ENCODE data around the gene ZNF212.
"Not testable (repeated sequence)": the region's sequence is repeated elsewhere in the genome, so short reads cannot be mapped to it uniquely, and the experiment has no call there.

ZNF212 gene

DNA sequence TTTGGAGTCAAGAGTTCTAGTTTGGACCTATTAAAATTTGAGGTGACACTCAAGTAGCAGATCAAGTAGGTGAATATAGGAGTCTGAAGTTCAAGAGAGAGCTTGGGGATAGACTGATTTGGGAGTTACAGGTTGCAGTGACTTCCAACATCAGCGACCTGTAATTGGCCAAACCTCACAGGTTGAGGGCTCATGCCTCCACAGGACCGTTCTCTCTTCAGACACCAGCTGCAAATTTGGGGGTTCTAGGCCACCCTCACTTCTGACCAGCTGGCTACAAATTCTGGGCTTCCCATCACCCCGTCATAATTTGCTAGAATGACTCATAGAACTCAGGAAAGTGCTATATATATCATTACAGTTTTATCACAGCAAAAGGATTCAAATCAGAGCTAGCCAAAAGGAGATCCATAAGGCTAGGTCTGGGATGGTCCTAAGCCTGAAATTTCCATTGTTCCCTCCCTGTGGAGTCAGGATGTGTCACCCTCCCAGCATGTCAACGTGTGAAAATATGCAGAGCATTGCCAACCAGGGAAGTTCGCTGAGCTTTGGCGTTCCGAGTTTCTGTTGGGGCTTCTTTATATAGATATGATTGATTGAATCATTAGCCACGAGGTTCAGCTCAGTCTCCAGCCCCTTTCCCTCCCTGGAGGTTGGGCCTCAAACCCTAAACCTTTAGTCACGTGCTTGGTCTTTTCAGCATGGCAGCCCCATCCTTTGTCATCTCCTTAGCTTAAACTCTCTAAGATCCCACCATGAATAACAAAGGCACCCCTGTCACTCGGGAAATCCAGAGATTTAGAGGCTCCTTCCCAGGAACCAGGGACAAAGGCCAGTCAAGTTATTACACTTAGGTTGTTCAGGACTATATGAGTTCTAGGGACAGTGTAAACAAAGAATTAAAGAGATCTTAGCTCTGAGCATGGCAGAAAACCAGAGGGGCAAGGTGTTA, 20.7 kb upstream of the ZNF212 start:
- no peak for DNase-seq (ENCODE audit: low read depth in 3 of 3)

DNA sequence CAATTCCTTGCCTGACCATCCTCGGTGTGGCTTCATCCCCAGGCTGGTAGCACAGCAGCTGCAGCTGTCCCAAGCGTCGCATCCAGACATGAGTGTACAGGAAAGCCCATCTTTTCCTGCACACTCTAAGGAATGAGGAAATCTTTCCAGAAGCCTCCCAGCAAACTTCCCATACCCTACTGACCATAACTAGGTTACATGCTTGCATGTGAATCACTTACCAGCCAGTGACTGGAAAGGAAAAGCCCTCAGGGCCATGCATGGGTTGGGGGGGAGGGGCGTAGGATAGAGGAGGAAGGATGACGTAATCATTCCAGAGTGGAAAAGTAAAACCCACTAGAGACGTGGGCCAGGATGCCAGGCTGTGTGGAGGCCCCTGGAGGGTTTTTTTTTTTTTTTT, 18.9 kb upstream of the ZNF212 start:
- DNase-seq (ENCODE audit: low read depth in 3 of 3): no peak

GRCh38 chr7:149223176-149223575, 16.3 kb upstream of the ZNF212 start:
- DNase-seq (ENCODE audit: low read depth in 3 of 3): no peak

GRCh38 chr7:149223761-149224160, 15.7 kb upstream of the ZNF212 start:
- DNase-seq (ENCODE audit: low read depth in 3 of 3): no peak

GRCh38 chr7:149224352-149224751, 15.1 kb upstream of the ZNF212 start:
- no peak for DNase-seq (ENCODE audit: low read depth in 3 of 3)

DNA sequence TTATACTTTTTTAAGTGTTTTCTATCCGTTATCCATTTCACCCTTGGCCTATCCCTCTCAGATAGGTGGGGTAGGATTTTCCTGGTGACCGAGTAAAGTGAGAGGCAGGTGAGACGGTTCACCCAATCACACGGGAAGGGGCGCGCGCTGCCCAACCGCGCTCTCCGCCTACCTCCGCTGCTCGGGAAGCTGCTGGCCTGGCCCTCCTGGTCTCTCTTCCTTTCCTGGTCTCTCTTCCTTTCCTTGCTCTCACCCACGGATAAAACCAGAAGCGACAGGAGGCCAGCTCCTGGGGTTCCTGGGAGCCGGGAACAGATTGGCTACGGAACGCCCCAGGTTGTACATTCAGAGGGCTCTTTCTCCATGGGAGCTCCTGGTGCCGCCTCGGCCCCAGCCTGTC, 14.3 kb upstream of the ZNF212 start:
- DNase-seq (ENCODE audit: low read depth in 3 of 3): no peak

DNA sequence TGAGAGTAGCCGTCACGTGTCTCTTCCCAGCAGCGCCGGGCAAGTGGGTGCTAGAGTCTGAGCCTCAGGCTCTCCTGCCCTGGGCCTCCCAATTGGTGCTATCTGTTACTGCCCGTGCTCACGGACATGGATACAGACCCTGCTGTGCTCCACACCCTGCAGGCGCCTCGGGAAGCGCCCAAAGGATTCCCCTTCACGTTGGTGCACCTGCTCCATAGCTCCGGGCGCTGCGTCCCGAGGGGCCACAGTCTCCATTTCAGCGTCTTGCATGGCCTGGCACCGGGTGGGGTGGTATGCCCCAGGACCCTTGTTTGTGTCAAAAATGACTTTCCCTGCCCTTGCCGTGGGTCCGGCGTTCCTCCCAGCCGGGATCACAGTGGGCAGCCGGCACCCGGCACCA, 13.8 kb upstream of the ZNF212 start:
- no peak for DNase-seq (ENCODE audit: low read depth in 3 of 3)

GRCh38 chr7:149226366-149226765, 13.1 kb upstream of the ZNF212 start:
- not testable (repeated sequence) for DNase-seq (ENCODE audit: low read depth in 3 of 3)

DNA sequence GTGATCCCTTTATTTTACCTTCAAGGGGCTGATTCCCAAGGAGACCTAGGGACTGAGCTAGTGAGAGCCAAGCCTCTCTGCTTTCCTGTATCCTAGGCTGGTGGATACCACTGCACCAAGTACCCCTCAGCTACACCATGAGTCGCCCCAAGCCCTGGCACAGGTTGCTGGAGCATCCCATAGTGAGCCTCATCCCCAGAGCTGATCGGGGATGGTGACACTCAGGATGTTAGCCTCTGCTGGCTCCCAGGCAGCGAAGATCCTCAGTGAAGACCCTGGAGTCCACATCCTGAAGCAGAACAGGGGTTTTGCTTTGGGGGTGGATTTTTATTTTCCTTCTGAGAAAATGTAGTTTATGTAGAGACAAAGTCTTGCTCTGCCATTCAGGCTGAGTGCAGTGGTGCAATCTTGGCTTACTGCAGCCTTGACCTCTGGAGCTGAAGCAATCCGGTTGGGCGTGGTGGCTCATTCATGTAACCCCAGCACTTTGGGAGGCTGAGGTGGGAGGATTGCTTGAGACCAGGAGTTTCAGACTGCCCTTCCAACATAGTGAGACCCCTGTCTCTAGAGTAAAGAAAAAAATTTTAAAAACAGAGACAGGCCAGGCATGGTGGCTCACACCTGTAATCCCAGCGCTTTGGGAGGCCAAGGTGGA, 12.5 kb upstream of the ZNF212 start:
- no peak for DNase-seq (ENCODE audit: low read depth in 3 of 3)

GRCh38 chr7:149228831-149229471, 10.5 kb upstream of the ZNF212 start:
- no peak for DNase-seq (ENCODE audit: low read depth in 3 of 3)

DNA sequence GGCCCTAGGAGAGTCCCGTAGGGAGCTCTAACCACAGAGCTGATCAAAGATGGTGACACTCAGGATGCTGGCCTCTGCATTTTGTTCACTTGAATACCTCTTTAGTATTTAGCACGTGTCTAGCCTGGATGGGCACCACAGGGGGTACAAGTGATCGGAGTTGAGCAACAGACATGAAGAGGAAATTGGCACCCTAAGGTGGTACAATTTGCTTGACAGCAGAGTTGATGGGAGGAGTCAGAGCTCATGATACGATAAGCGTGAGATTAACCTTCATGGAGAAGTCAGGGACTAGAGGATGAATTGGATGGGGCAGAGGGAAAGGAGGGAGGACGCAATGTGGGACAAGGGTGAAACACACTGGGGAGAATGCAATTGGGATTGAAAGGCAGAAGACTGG, 9.9 kb upstream of the ZNF212 start:
- DNase-seq (ENCODE audit: low read depth in 3 of 3): no peak

DNA sequence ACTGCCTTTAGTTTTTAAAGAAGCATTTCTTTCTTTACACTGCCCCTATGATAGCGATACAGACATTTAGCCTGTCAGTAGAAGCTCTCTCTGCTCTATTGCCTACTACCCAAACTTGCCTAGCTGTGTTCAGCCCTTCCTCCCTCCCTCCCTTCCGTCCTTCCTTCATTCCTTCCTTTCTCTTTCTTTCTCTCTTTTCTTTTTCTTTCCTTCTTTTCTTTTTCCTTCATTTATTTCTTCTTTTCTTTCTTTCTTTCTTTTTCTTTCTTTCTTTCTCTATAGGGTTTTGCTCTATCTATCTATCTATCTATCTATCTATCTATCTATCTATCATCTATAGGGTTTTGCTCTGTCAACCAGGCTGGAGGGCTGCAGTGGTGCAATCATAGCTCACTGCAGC, 7.1 kb upstream of the ZNF212 start:
- no peak for DNase-seq (ENCODE audit: low read depth in 3 of 3)

GRCh38 chr7:149233655-149234204, 5.7 kb upstream of the ZNF212 start:
- DNase-seq (ENCODE audit: low read depth in 3 of 3): not testable (repeated sequence)

GRCh38 chr7:149237502-149237901, 1.9 kb upstream of the ZNF212 start:
- no peak for DNase-seq (ENCODE audit: low read depth in 3 of 3)

DNA sequence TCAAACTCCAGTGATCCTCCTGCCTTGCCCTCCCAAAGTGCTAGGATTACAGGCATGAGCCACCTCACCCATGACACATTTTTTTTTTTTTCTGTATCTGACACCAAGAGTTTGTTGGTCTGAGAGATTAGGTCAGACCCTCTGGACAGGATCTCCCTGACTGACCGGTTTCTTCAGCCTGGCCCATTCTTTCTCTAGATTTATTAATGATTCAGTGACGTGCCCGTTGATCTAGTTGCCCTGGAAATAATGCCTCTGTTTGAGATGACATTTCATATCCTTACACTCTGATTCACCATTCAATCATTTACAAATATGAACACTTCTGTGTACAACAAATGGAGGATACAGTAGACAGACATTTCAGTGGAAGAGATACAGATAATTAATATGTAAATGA, 1.4 kb upstream of the ZNF212 start:
- no peak for DNase-seq (ENCODE audit: low read depth in 3 of 3)

DNA sequence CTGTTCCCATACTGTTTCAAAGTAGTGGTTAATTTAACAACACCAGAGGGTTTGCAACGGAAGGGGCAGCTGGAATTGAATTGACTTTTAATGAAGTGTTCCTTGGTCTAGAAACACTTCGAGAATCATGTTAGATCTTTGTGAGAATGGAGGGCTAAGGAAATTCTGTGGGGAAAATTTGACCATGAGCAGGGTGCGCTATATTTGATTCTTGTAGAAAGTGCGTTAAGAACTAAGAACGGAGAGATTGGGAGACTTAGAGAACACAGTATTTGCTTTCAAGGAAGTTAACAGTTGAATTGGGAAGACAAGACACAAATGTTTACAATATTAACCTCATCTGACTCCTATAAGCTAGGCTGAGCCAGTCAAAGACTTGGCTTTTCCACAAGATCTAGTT, 1.2 kb downstream of the ZNF212 start:
- DNase-seq (ENCODE audit: low read depth in 3 of 3): no peak

DNA sequence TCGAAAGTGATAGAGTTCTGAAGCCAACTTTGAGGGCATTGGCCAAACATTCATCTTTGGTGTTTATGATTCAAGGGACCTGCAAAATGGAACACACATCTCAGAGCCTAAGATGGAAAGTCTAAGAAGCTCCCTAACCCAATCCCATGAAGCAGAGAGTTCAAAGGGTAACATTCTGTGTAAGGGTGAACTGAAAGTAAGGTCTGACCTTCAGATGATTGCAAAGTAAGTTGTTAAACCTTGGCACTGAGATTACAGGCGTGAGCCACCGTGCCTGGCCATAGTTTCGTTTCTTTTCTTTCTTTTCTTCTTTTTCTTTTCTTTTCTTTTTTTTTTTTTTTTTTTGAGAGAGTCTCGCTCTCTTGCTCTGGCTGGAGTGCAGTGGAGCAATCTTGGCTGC, 2.2 kb downstream of the ZNF212 start:
- no peak for DNase-seq (ENCODE audit: low read depth in 3 of 3)

- DNase-seq (ENCODE audit: low read depth in 3 of 3): peak in 1 of 3 experiments; percentile 58
These were observed 5.8 kb downstream of the ZNF212 start for GRCh38 chr7:149245244-149245643.

DNA sequence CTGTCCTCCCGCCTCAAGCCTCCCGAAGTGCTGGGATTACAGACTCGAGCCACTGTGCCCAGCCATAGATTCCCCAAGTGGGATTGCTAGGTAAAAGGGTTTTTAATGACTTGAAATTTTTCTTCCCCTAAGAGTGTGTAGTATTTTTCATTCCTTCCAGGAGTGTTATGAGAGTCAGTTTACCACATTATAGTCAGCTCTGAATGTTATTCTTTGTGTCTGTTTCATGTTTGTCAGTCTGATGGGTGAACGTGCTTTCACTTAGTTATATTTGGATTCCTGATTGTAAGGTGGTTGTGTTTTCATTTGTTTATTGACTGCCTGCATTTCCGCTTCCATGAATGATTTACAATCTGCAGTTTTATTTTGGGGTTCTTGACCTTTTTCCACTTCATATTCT, 6.3 kb downstream of the ZNF212 start:
- DNase-seq (ENCODE audit: low read depth in 3 of 3): no peak

GRCh38 chr7:149248777-149249176, 9.3 kb downstream of the ZNF212 start:
- DNase-seq (ENCODE audit: low read depth in 3 of 3): peak in 1 of 3 experiments; percentile 40

- DNase-seq (ENCODE audit: low read depth in 3 of 3): not testable (repeated sequence)
These were observed 10.7 kb downstream of the ZNF212 start for GRCh38 chr7:149250151-149250550.

DNA sequence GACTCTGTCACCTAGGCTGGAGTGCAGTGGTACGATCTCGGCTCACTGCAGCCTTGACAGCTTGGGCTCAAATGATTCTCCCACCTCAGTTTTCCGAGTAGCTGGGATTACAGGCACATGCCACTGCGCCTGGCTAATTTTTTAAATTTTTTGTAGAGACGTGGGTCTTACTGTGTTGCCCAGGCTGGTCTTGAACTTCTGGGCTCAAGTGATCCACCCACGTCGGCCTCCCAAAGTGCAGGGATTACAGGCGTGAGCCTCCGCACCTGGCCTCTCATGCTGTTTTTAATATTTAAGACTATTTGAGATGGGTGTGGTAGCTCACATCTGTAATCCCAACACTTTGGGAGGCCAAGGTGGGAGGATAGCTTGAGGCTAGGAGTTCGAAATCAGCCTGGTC, 12.1 kb downstream of the ZNF212 start:
- DNase-seq (ENCODE audit: low read depth in 3 of 3): not testable (repeated sequence)

Measured in stimulated activated CD4-positive, alpha-beta T cell treated with anti-CD3 and anti-CD28 coated beads, TNF-alpha, amount 100 ng/mL, for 24 hours (primary cell).